ENCODE measurements around the gene CITED4. TPM values are rescaled to one million over a fixed set of nuclear protein-coding genes. Genes with fewer than 3 reads are reported as not detected.

Gene CITED4
- total and polyA plus RNA-seq, 9 of the 15 experiments (the other 6 are each of a cell fraction or from before 2014, with no cell fraction given): 0.11 to 1.2 (median 0.17) TPM; not detected in 2

- TF ChIP-seq FIP1L1 (IDR thresholded peaks at IDR 0.05; ENCODE audit: low read depth, low read length, poor library complexity, severe bottlenecking) (no peak), NR1H2 (CRISPR knock-in tag; IDR thresholded peaks at IDR 0.05) (no peak), ZNF134 (CRISPR knock-in tag; conservative IDR thresholded peaks at IDR 0.05) (no peak; the same call in none of the 2 replicates), BCL6 (CRISPR knock-in tag; IDR thresholded peaks at IDR 0.05) (0 out of 2 replicates have a peak, but pooled peaks have one; percentile 30), HNRNPL (IDR thresholded peaks at IDR 0.05; ENCODE audit: low read depth, low read length) (peak; percentile 52; the same call in 1 of the 2 replicates), POLR2AphosphoS2 (IDR thresholded peaks at IDR 0.05; ENCODE audit: low read length) (no peak), ZBTB17 (CRISPR knock-in tag; IDR thresholded peaks at IDR 0.05) (peak; percentile 80), BRF1 (IDR thresholded peaks at IDR 0.05; ENCODE audit: borderline replicate concordance, extremely low read depth, insufficient read length) (no peak), NFE2 (IDR thresholded peaks at IDR 0.05; ENCODE audit: low read depth) (no peak), VEZF1 (CRISPR knock-in tag; IDR thresholded peaks at IDR 0.05) (peak; percentile 92), ATF6 (CRISPR knock-in tag; IDR thresholded peaks at IDR 0.05) (no peak), SNAPC5 (CRISPR knock-in tag; IDR thresholded peaks at IDR 0.05) (no peak), TRIM28 (IDR thresholded peaks at IDR 0.05) (peak; percentile 44; the same call in 1 of the 2 replicates), ZFX (CRISPR knock-in tag; IDR thresholded peaks at IDR 0.05) (no peak; the same call in 1 of the 2 replicates), ZNF77 (CRISPR knock-in tag; IDR thresholded peaks at IDR 0.05) (no peak), ZNF239 (CRISPR knock-in tag; IDR thresholded peaks at IDR 0.05) (no peak), BMI1 (IDR thresholded peaks at IDR 0.05; ENCODE audit: low read length) (no peak)
- TF ChIP-seq, protein P1, sequence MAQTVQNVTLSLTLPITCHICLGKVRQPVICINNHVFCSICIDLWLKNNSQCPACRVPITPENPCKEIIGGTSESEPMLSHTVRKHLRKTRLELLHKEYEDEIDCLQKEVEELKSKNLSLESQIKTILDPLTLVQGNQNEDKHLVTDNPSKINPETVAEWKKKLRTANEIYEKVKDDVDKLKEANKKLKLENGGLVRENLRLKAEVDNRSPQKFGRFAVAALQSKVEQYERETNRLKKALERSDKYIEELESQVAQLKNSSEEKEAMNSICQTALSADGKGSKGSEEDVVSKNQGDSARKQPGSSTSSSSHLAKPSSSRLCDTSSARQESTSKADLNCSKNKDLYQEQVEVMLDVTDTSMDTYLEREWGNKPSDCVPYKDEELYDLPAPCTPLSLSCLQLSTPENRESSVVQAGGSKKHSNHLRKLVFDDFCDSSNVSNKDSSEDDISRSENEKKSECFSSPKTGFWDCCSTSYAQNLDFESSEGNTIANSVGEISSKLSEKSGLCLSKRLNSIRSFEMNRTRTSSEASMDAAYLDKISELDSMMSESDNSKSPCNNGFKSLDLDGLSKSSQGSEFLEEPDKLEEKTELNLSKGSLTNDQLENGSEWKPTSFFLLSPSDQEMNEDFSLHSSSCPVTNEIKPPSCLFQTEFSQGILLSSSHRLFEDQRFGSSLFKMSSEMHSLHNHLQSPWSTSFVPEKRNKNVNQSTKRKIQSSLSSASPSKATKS (CRISPR knock-in tag; IDR thresholded peaks at IDR 0.05): no peak
- TF ChIP-seq, protein P2, sequence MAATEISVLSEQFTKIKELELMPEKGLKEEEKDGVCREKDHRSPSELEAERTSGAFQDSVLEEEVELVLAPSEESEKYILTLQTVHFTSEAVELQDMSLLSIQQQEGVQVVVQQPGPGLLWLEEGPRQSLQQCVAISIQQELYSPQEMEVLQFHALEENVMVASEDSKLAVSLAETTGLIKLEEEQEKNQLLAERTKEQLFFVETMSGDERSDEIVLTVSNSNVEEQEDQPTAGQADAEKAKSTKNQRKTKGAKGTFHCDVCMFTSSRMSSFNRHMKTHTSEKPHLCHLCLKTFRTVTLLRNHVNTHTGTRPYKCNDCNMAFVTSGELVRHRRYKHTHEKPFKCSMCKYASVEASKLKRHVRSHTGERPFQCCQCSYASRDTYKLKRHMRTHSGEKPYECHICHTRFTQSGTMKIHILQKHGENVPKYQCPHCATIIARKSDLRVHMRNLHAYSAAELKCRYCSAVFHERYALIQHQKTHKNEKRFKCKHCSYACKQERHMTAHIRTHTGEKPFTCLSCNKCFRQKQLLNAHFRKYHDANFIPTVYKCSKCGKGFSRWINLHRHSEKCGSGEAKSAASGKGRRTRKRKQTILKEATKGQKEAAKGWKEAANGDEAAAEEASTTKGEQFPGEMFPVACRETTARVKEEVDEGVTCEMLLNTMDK (IDR thresholded peaks at IDR 0.05; ENCODE audit: borderline replicate concordance, insufficient read depth, low read depth, low read length, poor library complexity, severe bottlenecking): no peak
Measured at GRCh38 chr1:40820911-40821693, 41.1 kb downstream of the CITED4 start (continued).

Data from K562 (cell line).